Liver (tissue), 9 donors: ENCODE data around the gene PUSL1. TPM values are rescaled to one million over a fixed set of nuclear protein-coding genes. Genes with fewer than 3 reads are reported as not detected.
A peak's percentile ranks its signal among the peaks of the same experiment; 100 is the strongest.

ENCODE experiments used
- DNase-seq: peaks from one replicate; pipeline ENCODE4 v3.0.0-alpha.2; 2017; ENCODE audit warnings: low spot score
- H3K27ac ChIP-seq, 2 donors: one replicate each; pipeline ENCODE4 v1.7.0; 2013; ENCODE audit warnings: inconsistent platforms in 2 of 2, low read length in 2 of 2, control low read depth in 1 of 2, low read depth in 1 of 2, mild to moderate bottlenecking in 1 of 2
- H3K27me3 ChIP-seq, 4 donors: one replicate each; pipeline versions ENCODE4 v1.6.1 to v1.7.0; 2013; ENCODE audit warnings: low read length in 3 of 4, inconsistent platforms in 1 of 4, mild to moderate bottlenecking in 1 of 4, moderate library complexity in 1 of 4; ENCODE audit not compliant: control insufficient read depth in 4 of 4, insufficient read depth in 4 of 4
- H3K36me3 ChIP-seq, 4 donors: one replicate each; pipeline versions ENCODE4 v1.6.1 to v1.7.0; 2013; ENCODE audit warnings: low read length in 3 of 4, mild to moderate bottlenecking in 3 of 4, low read depth in 1 of 4, moderate library complexity in 1 of 4; ENCODE audit not compliant: control insufficient read depth in 4 of 4, insufficient read depth in 3 of 4
- H3K4me1 ChIP-seq, 4 donors: one replicate each; pipeline versions ENCODE4 v1.6.1 to v1.7.0; 2013; ENCODE audit warnings: low read length in 3 of 4, mild to moderate bottlenecking in 3 of 4, moderate library complexity in 1 of 4; ENCODE audit not compliant: control insufficient read depth in 4 of 4, insufficient read depth in 4 of 4
- H3K4me3 ChIP-seq, 3 donors: one replicate each; pipeline versions ENCODE4 v1.6.1 to v1.7.0; 2013; ENCODE audit warnings: low read length in 3 of 3, control low read depth in 1 of 3, low read depth in 1 of 3, mild to moderate bottlenecking in 1 of 3
- H3K9ac ChIP-seq, 2 donors: one replicate each; pipeline ENCODE4 v1.7.0; 2013; ENCODE audit warnings: low read length in 2 of 2, mild to moderate bottlenecking in 2 of 2, moderate library complexity in 2 of 2, control low read depth in 1 of 2, low read depth in 1 of 2
- H3K9me3 ChIP-seq, 4 donors: one replicate each; pipeline versions ENCODE4 v1.6.1 to v1.7.0; 2013; ENCODE audit warnings: low read length in 3 of 4; ENCODE audit not compliant: control insufficient read depth in 4 of 4
- EGR1 ChIP-seq, 2 donors: IDR thresholded peaks; 2 replicates each; pipeline ENCODE4 v1.6.1; 2016 to 2018; ENCODE audit warnings: antibody characterized with exemption in 2 of 2, low read depth in 2 of 2
- FOXA1 ChIP-seq: IDR thresholded peaks from 2 replicates; pipeline ENCODE4 v1.6.1; 2016; ENCODE audit warnings: antibody characterized with exemption
- FOXA2 ChIP-seq: IDR thresholded peaks from 2 replicates; pipeline ENCODE4 v1.6.1; 2016; ENCODE audit warnings: antibody characterized with exemption
- GABPA ChIP-seq, 2 donors: IDR thresholded peaks in 1 of 2; conservative IDR thresholded peaks in 1 of 2; 2 replicates each; pipeline ENCODE4 v1.6.1; 2016; ENCODE audit warnings: antibody characterized with exemption in 2 of 2, mild to moderate bottlenecking in 1 of 2, moderate library complexity in 1 of 2
- HNF4A ChIP-seq, 2 donors: conservative IDR thresholded peaks; 2 replicates each; pipeline ENCODE4 v1.6.1; 2016; ENCODE audit warnings: antibody characterized with exemption in 2 of 2, mild to moderate bottlenecking in 2 of 2
- HNF4G ChIP-seq: IDR thresholded peaks from 2 replicates; pipeline ENCODE4 v1.6.1; 2016; ENCODE audit warnings: antibody characterized with exemption
- JUND ChIP-seq, 2 donors: IDR thresholded peaks; 2 replicates each; pipeline ENCODE4 v1.6.1; 2016; ENCODE audit warnings: antibody characterized with exemption in 2 of 2
- NR2F2 ChIP-seq: IDR thresholded peaks from 2 replicates; pipeline ENCODE4 v1.6.1; 2016; ENCODE audit warnings: antibody characterized with exemption
- RAD21 ChIP-seq, 2 donors: IDR thresholded peaks; 2 replicates each; pipeline ENCODE4 v1.6.1; 2016; ENCODE audit warnings: antibody characterized with exemption in 2 of 2, mild to moderate bottlenecking in 2 of 2
- RXRA ChIP-seq, 2 donors: IDR thresholded peaks; 2 replicates each; pipeline ENCODE4 v1.6.1; 2017 to 2018; ENCODE audit warnings: antibody characterized with exemption in 2 of 2, mild to moderate bottlenecking in 1 of 2
- SP1 ChIP-seq: IDR thresholded peaks from 2 replicates; pipeline ENCODE4 v1.6.1; 2018; ENCODE audit warnings: antibody characterized with exemption, mild to moderate bottlenecking
- YY1 ChIP-seq: IDR thresholded peaks from 2 replicates; pipeline ENCODE4 v1.6.1; 2016; ENCODE audit warnings: antibody characterized with exemption, mild to moderate bottlenecking
- WGBS: extraction: QIAGEN DNeasy Blood & Tissue Kit; methylation state at CpG from one replicate; pipeline ENCODE4 v1.1.7; 2013; 5-methylcytosine and 5-hydroxymethylcytosine counted together
- polyA plus RNA-seq, 2 donors: library from polyadenylated mRNA; stranded (reverse) in 1 of 2; unstranded in 1 of 2; fragments of 200-250 nt in 1 of 2; fragments of >200 nt in 1 of 2; fragmentation: Nextera tagmentation in 1 of 2; extraction: Ambion mirVana in 1 of 2; gene quantifications; one replicate each; pipeline versions ENCODE4 v1.2.1 to v1.2.3, GENCODE V29; 2013 to 2015
- total RNA-seq, 2 donors: library from RNA; depleted of rRNA; stranded (reverse); fragments of >200 nt; gene quantifications; one replicate each; pipeline ENCODE4 v1.2.3, GENCODE V29; 2014
- TF ChIP-seq, protein P1 (sequence below): fragments of 150-350 bp; IDR thresholded peaks from 2 replicates; pipeline ENCODE4 v1.5.1; 2017; ENCODE audit warnings: improper control_type of control experiment, low read depth, low read length; ENCODE audit not compliant: missing input control
- TF ChIP-seq, protein P2 (sequence below): IDR thresholded peaks from 2 replicates; pipeline ENCODE4 v1.6.1; 2016; ENCODE audit warnings: antibody characterized with exemption
- TF ChIP-seq, protein P3 (sequence below): IDR thresholded peaks from 2 replicates; pipeline ENCODE4 v1.6.1; 2016; ENCODE audit warnings: antibody characterized with exemption
- donor health status: healthy.
- donor health status: healthy.
- donor health status: healthy.
- donor health status: healthy.
- donor health status: healthy.

The PUSL1 gene
- total and polyA plus RNA-seq, 4 donors, result 9.3 to 14.9 (median 10.3) TPM

DNA sequence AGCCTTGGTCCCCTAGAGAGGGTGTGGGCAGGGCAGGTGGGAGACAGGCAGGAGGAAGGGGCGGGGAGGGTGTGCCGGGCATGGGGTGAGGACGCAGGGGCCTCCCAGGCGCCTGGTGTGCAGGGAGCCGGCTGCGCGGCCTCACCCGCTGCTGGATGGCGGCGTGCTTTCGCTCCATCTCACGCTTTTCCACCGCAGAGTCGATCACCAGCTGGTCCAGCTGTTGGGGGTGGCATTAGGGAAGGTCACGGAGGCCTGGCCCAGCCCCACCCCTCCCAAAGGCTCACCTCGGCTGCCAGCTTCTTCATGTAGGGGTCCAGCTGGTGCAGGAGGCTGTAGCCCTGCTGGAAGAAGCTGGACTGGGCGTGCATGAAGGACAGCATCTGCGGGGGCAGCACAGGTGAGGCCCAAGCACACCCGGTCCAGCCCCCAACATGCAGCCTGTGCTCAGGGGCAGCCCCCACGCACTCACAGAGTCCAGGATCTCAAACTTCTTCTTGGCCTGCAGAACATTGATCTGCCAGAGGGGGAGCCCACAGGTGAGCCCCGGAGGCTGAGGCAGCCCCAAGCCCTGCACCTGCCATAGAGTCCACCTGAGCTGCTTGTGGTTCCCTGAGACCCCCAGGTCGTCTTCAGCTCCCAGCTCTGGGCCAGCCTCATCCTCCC lies 8.6 kb upstream of the PUSL1 start:
- H3K4me1 ChIP-seq, result peaks cover 1 to 6% (median 2%) of the 10 kb centered on the region in 4 donors
- H3K27me3 ChIP-seq, result no peaks in the 10 kb centered on the region
- peaks cover 0 to 11% (median 2%) of the 10 kb centered on the region in 4 donors for H3K36me3 ChIP-seq
- H3K9ac ChIP-seq, result no peak overlapping the region
- H3K27ac ChIP-seq, result no peak overlapping the region
- TF ChIP-seq, protein P1, sequence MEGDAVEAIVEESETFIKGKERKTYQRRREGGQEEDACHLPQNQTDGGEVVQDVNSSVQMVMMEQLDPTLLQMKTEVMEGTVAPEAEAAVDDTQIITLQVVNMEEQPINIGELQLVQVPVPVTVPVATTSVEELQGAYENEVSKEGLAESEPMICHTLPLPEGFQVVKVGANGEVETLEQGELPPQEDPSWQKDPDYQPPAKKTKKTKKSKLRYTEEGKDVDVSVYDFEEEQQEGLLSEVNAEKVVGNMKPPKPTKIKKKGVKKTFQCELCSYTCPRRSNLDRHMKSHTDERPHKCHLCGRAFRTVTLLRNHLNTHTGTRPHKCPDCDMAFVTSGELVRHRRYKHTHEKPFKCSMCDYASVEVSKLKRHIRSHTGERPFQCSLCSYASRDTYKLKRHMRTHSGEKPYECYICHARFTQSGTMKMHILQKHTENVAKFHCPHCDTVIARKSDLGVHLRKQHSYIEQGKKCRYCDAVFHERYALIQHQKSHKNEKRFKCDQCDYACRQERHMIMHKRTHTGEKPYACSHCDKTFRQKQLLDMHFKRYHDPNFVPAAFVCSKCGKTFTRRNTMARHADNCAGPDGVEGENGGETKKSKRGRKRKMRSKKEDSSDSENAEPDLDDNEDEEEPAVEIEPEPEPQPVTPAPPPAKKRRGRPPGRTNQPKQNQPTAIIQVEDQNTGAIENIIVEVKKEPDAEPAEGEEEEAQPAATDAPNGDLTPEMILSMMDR, result peak; percentile 24
- TF ChIP-seq, protein P2, sequence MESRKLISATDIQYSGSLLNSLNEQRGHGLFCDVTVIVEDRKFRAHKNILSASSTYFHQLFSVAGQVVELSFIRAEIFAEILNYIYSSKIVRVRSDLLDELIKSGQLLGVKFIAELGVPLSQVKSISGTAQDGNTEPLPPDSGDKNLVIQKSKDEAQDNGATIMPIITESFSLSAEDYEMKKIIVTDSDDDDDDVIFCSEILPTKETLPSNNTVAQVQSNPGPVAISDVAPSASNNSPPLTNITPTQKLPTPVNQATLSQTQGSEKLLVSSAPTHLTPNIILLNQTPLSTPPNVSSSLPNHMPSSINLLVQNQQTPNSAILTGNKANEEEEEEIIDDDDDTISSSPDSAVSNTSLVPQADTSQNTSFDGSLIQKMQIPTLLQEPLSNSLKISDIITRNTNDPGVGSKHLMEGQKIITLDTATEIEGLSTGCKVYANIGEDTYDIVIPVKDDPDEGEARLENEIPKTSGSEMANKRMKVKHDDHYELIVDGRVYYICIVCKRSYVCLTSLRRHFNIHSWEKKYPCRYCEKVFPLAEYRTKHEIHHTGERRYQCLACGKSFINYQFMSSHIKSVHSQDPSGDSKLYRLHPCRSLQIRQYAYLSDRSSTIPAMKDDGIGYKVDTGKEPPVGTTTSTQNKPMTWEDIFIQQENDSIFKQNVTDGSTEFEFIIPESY, result no peak
- H3K9me3 ChIP-seq, result no peaks in the 10 kb centered on the region
- DNase-seq, result no peak
- no peak overlapping the region for H3K4me3 ChIP-seq
- WGBS, result 92% methylated on average over 22 of the region's 22 CpGs

DNA sequence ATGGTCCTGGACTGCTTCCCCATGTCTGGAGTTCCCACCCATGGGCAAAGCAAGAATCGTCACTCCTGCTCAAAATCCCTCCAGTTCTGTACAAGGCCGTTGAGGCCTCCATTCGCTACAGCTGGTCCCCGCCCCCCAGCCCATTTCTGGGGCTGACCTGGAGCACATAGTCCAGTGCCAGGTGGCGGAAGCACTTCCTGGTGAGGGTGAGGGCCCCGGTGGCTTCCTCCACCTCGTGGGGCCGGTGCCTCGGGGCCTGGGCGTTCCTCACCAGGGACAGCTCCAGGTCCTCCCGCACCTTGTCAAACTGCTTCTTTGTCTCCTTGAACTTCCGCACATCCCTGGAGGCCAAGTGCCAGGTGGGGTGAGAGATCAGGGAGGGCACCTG lies 8.1 kb upstream of the PUSL1 start:
- H3K9ac ChIP-seq, result no peak overlapping the region
- no peak overlapping the region for H3K27ac ChIP-seq
- DNase-seq, result no peak
- peaks cover 6 to 11% (median 8%) of the 10 kb centered on the region in 4 donors for H3K4me1 ChIP-seq
- TF ChIP-seq NR2F2, result no peak
- no peak for TF ChIP-seq FOXA2
- TF ChIP-seq, protein P1, result no peak
- TF ChIP-seq YY1, result no peak
- no peak for TF ChIP-seq SP1
- TF ChIP-seq, protein P3, sequence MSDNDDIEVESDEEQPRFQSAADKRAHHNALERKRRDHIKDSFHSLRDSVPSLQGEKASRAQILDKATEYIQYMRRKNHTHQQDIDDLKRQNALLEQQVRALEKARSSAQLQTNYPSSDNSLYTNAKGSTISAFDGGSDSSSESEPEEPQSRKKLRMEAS, result no peak
- TF ChIP-seq GABPA (IDR thresholded peaks at IDR 0.05 in 1 of 2, conservative IDR thresholded peaks at IDR 0.05 in 1 of 2), result no peak
- no peak for TF ChIP-seq HNF4G
- no peak for TF ChIP-seq HNF4A (conservative IDR thresholded peaks at IDR 0.05)
- TF ChIP-seq EGR1 (IDR thresholded peaks at IDR 0.05; ENCODE audit: low read depth in 2 of 2), result no peak
- TF ChIP-seq JUND (IDR thresholded peaks at IDR 0.05), result no peak
- TF ChIP-seq, protein P2, result no peak
- no peak for TF ChIP-seq FOXA1
- TF ChIP-seq RXRA (IDR thresholded peaks at IDR 0.05), result no peak
- TF ChIP-seq RAD21 (IDR thresholded peaks at IDR 0.05), result no peak
- H3K27me3 ChIP-seq, result no peaks in the 10 kb centered on the region
- no peak overlapping the region for H3K4me3 ChIP-seq
- H3K36me3 ChIP-seq, result peaks cover 0 to 9% (median under 1%) of the 10 kb centered on the region in 4 donors
- H3K9me3 ChIP-seq, result no peaks in the 10 kb centered on the region
- WGBS, result 94% methylated on average over 12 of the region's 12 CpGs
